WTC11 (cell line): Measurements from ENCODE around the gene ADM. TPM values are rescaled to one million over a fixed set of nuclear protein-coding genes. Genes with fewer than 3 reads are reported as not detected.

Experiments used
- ATAC-seq: fragments of 200-7000 bp; cut with Tn5 transposase; 2 replicates; pipeline ENCODE4 v1.10.0; 2021; ENCODE audit warnings: mild to moderate bottlenecking, moderate library complexity
- CTCF ChIA-PET: fragments of 300-600 bp; sonication (Branson Sonifier 250); formaldehyde crosslinking; loops from one replicate; lab custom pipeline; 2021; ENCODE audit warnings: antibody characterized with exemption; lab: Charles Lee
- POLR2A ChIA-PET: fragments of 350-600 bp; sonication (Branson Sonifier 250); formaldehyde crosslinking; loops from one replicate; lab custom pipeline; 2021; ENCODE audit warnings: antibody characterized with exemption; lab: Charles Lee
- DNase-seq: peaks from one replicate; pipeline ENCODE4 v3.0.0; 2021; ENCODE audit warnings: low spot score
- H3K27ac Mint-ChIP-seq: 2 replicates; pipeline ENCODE4 v1.8.0; 2021; ENCODE audit warnings: mixed read lengths
- H3K27me3 Mint-ChIP-seq: 2 replicates; pipeline ENCODE4 v1.8.0; 2021; ENCODE audit warnings: low read depth, mild to moderate bottlenecking, moderate library complexity, mixed read lengths
- H3K36me3 Mint-ChIP-seq: 2 replicates; pipeline ENCODE4 v1.8.0; 2021; ENCODE audit warnings: mixed read lengths
- H3K4me1 Mint-ChIP-seq: 2 replicates; pipeline ENCODE4 v1.8.0; 2022; ENCODE audit warnings: mixed read lengths
- H3K4me3 Mint-ChIP-seq: 2 replicates; pipeline ENCODE4 v1.8.0; 2021; ENCODE audit warnings: mild to moderate bottlenecking, moderate library complexity, mixed read lengths
- H3K9me3 Mint-ChIP-seq: 2 replicates; pipeline ENCODE4 v1.8.0; 2021; ENCODE audit warnings: mixed read lengths
- CREM ChIP-seq: sonication (generic); formaldehyde crosslinking; IDR thresholded peaks from 2 replicates; pipeline ENCODE4 v1.8.1; 2022; ENCODE audit warnings: mild to moderate bottlenecking, missing genetic modification reagents, moderate library complexity
- ELF4 ChIP-seq: sonication (generic); formaldehyde crosslinking; IDR thresholded peaks from 2 replicates; pipeline ENCODE4 v1.8.1; 2022; ENCODE audit warnings: low read depth, mild to moderate bottlenecking, moderate library complexity, missing genetic modification reagents
- EMX1 ChIP-seq: fragments of 250-450 bp; sonication (Bioruptor Pico); IDR thresholded peaks from 2 replicates; pipeline ENCODE4 v1.8.0; 2021; ENCODE audit warnings: mild to moderate bottlenecking
- FOXP1 ChIP-seq: sonication (generic); formaldehyde crosslinking; IDR thresholded peaks from 2 replicates; pipeline ENCODE4 v1.8.0; 2022; ENCODE audit warnings: missing genetic modification reagents, mild to moderate bottlenecking, moderate library complexity, borderline replicate concordance
- GRHL2 ChIP-seq: fragments of 250-450 bp; sonication (Bioruptor Pico); IDR thresholded peaks from 2 replicates; pipeline ENCODE4 v1.8.0; 2022; ENCODE audit warnings: mild to moderate bottlenecking, moderate library complexity; ENCODE audit not compliant: insufficient replicate concordance, severe bottlenecking
- HMGA2 ChIP-seq: fragments of 250-450 bp; sonication (Bioruptor Pico); IDR thresholded peaks from 2 replicates; pipeline ENCODE4 v1.4.0; 2021; ENCODE audit warnings: mild to moderate bottlenecking, moderate library complexity
- IRF2 ChIP-seq: sonication (generic); formaldehyde crosslinking; IDR thresholded peaks from 2 replicates; pipeline ENCODE4 v1.8.0; 2022; ENCODE audit warnings: low read depth, missing genetic modification reagents, borderline replicate concordance
- JAZF1 ChIP-seq: fragments of 250-450 bp; sonication (Bioruptor Pico); IDR thresholded peaks from 2 replicates; pipeline ENCODE4 v1.9.0; 2021; ENCODE audit warnings: moderate library complexity, mild to moderate bottlenecking, inconsistent platforms
- NFYB ChIP-seq: sonication (generic); formaldehyde crosslinking; conservative IDR thresholded peaks from 2 replicates; pipeline ENCODE4 v1.8.0; 2022; ENCODE audit warnings: low read depth, missing genetic modification reagents
- NR2C2 ChIP-seq: sonication (generic); formaldehyde crosslinking; IDR thresholded peaks from 2 replicates; pipeline ENCODE4 v1.8.0; 2022; ENCODE audit warnings: mild to moderate bottlenecking, missing genetic modification reagents
- PRDM15 ChIP-seq: sonication (generic); formaldehyde crosslinking; IDR thresholded peaks from 2 replicates; pipeline ENCODE4 v1.8.0; 2022; ENCODE audit warnings: missing genetic modification reagents
- SMAD4 ChIP-seq: sonication (generic); formaldehyde crosslinking; IDR thresholded peaks from 2 replicates; pipeline ENCODE4 v1.8.0; 2022; ENCODE audit warnings: mild to moderate bottlenecking, missing genetic modification reagents
- TEAD4 ChIP-seq: sonication (generic); formaldehyde crosslinking; IDR thresholded peaks from 2 replicates; pipeline ENCODE4 v1.8.0; 2022; ENCODE audit warnings: mild to moderate bottlenecking, missing genetic modification reagents
- ZNF121 ChIP-seq: sonication (generic); formaldehyde crosslinking; IDR thresholded peaks from 2 replicates; pipeline ENCODE4 v1.8.0; 2023; ENCODE audit warnings: missing genetic modification reagents
- ZNF138 ChIP-seq: sonication (generic); formaldehyde crosslinking; conservative IDR thresholded peaks from 2 replicates; pipeline ENCODE4 v1.8.1; 2022; ENCODE audit warnings: mild to moderate bottlenecking, moderate library complexity, missing genetic modification reagents
- ZNF263 ChIP-seq: sonication (generic); formaldehyde crosslinking; IDR thresholded peaks from 2 replicates; pipeline ENCODE4 v1.8.1; 2022; ENCODE audit warnings: low read depth, mild to moderate bottlenecking, moderate library complexity, missing genetic modification reagents
- ZNF281 ChIP-seq: sonication (generic); formaldehyde crosslinking; IDR thresholded peaks from 2 replicates; pipeline ENCODE4 v1.8.0; 2023; ENCODE audit warnings: mild to moderate bottlenecking, missing genetic modification reagents
- ZNF416 ChIP-seq: fragments of 250-450 bp; sonication (Bioruptor Pico); IDR thresholded peaks from 2 replicates; pipeline ENCODE4 v1.9.0; 2021; ENCODE audit warnings: mild to moderate bottlenecking, inconsistent platforms
- total RNA-seq: library from RNA; stranded (reverse); gene quantifications from 3 replicates; pipeline ENCODE4 v1.2.3, GENCODE V29; 2021
- TF ChIP-seq, protein P1 (sequence below): fragments of 200-600 bp; IDR thresholded peaks from 2 replicates; pipeline ENCODE4 v1.8.0; 2022; ENCODE audit warnings: antibody characterized with exemption
- TF ChIP-seq, protein P2 (sequence below): sonication (generic); formaldehyde crosslinking; IDR thresholded peaks from 2 replicates; pipeline ENCODE4 v1.8.1; 2023; ENCODE audit warnings: mild to moderate bottlenecking, missing genetic modification reagents, moderate library complexity
- TF ChIP-seq, protein P3 (sequence below): sonication (generic); formaldehyde crosslinking; conservative IDR thresholded peaks from 2 replicates; pipeline ENCODE4 v1.8.1; 2023; ENCODE audit warnings: mild to moderate bottlenecking, low read depth, missing genetic modification reagents, moderate library complexity
- TF ChIP-seq, protein P4 (sequence below): sonication (generic); formaldehyde crosslinking; IDR thresholded peaks from 2 replicates; pipeline ENCODE4 v1.8.0; 2022; ENCODE audit warnings: mild to moderate bottlenecking, missing genetic modification reagents

ADM gene
- total RNA-seq, 1 experiment from 2014 or later = 18.7 TPM

GRCh38 chr11:10333490-10333889 is 28.6 kb downstream of the ADM start (continued):
- TF ChIP-seq, protein P1, sequence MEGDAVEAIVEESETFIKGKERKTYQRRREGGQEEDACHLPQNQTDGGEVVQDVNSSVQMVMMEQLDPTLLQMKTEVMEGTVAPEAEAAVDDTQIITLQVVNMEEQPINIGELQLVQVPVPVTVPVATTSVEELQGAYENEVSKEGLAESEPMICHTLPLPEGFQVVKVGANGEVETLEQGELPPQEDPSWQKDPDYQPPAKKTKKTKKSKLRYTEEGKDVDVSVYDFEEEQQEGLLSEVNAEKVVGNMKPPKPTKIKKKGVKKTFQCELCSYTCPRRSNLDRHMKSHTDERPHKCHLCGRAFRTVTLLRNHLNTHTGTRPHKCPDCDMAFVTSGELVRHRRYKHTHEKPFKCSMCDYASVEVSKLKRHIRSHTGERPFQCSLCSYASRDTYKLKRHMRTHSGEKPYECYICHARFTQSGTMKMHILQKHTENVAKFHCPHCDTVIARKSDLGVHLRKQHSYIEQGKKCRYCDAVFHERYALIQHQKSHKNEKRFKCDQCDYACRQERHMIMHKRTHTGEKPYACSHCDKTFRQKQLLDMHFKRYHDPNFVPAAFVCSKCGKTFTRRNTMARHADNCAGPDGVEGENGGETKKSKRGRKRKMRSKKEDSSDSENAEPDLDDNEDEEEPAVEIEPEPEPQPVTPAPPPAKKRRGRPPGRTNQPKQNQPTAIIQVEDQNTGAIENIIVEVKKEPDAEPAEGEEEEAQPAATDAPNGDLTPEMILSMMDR = no peak
- no peak for TF ChIP-seq ZNF263 (CRISPR knock-in tag)
- TF ChIP-seq, protein P2, sequence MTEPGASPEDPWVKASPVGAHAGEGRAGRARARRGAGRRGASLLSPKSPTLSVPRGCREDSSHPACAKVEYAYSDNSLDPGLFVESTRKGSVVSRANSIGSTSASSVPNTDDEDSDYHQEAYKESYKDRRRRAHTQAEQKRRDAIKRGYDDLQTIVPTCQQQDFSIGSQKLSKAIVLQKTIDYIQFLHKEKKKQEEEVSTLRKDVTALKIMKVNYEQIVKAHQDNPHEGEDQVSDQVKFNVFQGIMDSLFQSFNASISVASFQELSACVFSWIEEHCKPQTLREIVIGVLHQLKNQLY (CRISPR knock-in tag) = no peak
- no peak for TF ChIP-seq ZNF416 (CRISPR knock-in tag)
- TF ChIP-seq JAZF1 = no peak
- TF ChIP-seq, protein P3, sequence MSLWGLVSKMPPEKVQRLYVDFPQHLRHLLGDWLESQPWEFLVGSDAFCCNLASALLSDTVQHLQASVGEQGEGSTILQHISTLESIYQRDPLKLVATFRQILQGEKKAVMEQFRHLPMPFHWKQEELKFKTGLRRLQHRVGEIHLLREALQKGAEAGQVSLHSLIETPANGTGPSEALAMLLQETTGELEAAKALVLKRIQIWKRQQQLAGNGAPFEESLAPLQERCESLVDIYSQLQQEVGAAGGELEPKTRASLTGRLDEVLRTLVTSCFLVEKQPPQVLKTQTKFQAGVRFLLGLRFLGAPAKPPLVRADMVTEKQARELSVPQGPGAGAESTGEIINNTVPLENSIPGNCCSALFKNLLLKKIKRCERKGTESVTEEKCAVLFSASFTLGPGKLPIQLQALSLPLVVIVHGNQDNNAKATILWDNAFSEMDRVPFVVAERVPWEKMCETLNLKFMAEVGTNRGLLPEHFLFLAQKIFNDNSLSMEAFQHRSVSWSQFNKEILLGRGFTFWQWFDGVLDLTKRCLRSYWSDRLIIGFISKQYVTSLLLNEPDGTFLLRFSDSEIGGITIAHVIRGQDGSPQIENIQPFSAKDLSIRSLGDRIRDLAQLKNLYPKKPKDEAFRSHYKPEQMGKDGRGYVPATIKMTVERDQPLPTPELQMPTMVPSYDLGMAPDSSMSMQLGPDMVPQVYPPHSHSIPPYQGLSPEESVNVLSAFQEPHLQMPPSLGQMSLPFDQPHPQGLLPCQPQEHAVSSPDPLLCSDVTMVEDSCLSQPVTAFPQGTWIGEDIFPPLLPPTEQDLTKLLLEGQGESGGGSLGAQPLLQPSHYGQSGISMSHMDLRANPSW (CRISPR knock-in tag) = no peak
- no peak for TF ChIP-seq TEAD4 (CRISPR knock-in tag)
- TF ChIP-seq, protein P4, sequence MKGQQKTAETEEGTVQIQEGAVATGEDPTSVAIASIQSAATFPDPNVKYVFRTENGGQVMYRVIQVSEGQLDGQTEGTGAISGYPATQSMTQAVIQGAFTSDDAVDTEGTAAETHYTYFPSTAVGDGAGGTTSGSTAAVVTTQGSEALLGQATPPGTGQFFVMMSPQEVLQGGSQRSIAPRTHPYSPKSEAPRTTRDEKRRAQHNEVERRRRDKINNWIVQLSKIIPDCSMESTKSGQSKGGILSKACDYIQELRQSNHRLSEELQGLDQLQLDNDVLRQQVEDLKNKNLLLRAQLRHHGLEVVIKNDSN = no peak

GRCh38 chr11:10338287-10338686 is 33.4 kb downstream of the ADM start:
- CTCF ChIA-PET = no interaction called here
- Mint-ChIP-seq H3K4me3 (no peak overlapping the region), H3K27me3 (peaks cover 3% of the 10 kb centered on the region), H3K36me3 (peaks cover 3% of the 10 kb centered on the region; the same call in 1 of the 2 replicates), H3K4me1 (peaks cover 10% of the 10 kb centered on the region; the same call in 1 of the 2 replicates), H3K9me3 (peaks cover 11% of the 10 kb centered on the region), H3K27ac (no peak overlapping the region)
- TF ChIP-seq IRF2 (CRISPR knock-in tag) (no peak), SMAD4 (CRISPR knock-in tag) (no peak), ZNF416 (CRISPR knock-in tag) (no peak), FOXP1 (CRISPR knock-in tag) (no peak), EMX1 (no peak), ZNF138 (CRISPR knock-in tag) (no peak)
- POLR2A ChIA-PET = no interaction called here
- DNase-seq (no peak), ATAC-seq (no peak)

GRCh38 chr11:10348650-10349280 is 43.9 kb downstream of the ADM start:
- no peaks in the 10 kb centered on the region; the same call in 1 of the 2 replicates for H3K9me3 Mint-ChIP-seq
- no peaks in the 10 kb centered on the region; the same call in 1 of the 2 replicates for H3K27me3 Mint-ChIP-seq
- H3K36me3 Mint-ChIP-seq = peaks cover 3% of the 10 kb centered on the region; the same call in 1 of the 2 replicates
- no peak overlapping the region for H3K4me3 Mint-ChIP-seq
- ChIA-PET CTCF (no interaction called here), POLR2A (no interaction called here)
- ATAC-seq = no peak
- DNase-seq = no peak
- peaks cover 55% of the 10 kb centered on the region for H3K4me1 Mint-ChIP-seq
- no peak overlapping the region for H3K27ac Mint-ChIP-seq
- TF ChIP-seq ZNF121 = no peak
- no peak for TF ChIP-seq PRDM15 (CRISPR knock-in tag)
- TF ChIP-seq GRHL2 (CRISPR knock-in tag) = no peak
- TF ChIP-seq JAZF1 = no peak
- no peak for TF ChIP-seq ELF4 (CRISPR knock-in tag)
- no peak for TF ChIP-seq NR2C2 (CRISPR knock-in tag)
- TF ChIP-seq NFYB (CRISPR knock-in tag) = no peak
- no peak for TF ChIP-seq CREM
- no peak for TF ChIP-seq ZNF281 (CRISPR knock-in tag)
- TF ChIP-seq HMGA2 = no peak
